ENCODE results near the gene FMO5.

Gene FMO5

DNA sequence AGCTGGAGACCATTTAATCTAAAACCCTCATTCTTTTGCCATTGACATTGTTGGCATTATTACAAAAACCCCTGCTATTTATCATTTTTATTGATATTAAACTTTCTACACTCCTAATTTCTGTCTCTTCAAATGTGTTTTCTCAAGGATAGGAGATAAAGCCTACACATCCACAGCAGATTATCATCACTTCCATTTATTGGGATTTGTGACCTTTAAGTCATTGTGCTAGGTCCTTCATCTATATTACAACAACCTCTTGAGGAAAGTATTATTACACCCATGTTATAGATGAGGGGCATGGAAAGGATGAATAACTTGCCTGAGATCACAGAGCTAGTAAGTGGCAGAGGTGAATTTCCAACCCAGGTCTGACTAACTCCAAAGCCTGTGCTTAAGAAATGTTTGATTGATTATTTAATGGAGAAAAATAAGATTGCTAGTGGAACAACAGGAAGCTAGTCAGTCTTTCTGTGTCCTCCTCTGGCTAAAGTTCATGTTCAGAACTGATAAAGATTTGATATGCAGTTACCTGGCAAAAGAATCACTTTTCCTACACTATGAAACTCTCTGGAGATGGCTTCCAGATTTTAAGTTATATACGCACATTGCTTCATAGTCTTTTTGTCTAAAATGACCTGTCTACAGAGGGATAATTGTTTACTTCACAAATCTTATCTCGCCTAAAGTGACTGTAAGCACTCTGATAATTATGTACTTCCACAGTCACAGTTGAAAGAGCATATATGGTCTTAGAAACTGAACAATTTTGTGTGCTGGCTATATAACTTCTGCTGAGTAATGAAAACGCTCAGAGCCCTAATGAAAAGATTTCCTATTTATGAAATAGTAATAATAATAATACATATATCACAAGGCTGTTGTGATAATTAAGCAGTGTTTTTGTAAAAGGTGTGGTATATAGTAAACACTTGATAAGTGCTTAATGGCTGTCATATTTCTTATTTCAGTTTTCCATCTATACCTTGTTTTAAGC lies 15.0 kb downstream of the FMO5 start:
- no peaks in the 10 kb centered on the region for H3K36me3 ChIP-seq (ENCODE audit: insufficient read depth, low read length)
- H2AFZ ChIP-seq (ENCODE audit: low read depth, low read length), result no peak overlapping the region; the same call in 1 of the 2 replicates
- H3K79me2 ChIP-seq (ENCODE audit: insufficient read depth, low read length), result no peaks in the 10 kb centered on the region
- H4K20me1 ChIP-seq (ENCODE audit: insufficient read depth, low read length), result no peaks in the 10 kb centered on the region
- ATAC-seq (ENCODE audit: insufficient read depth, low read depth) (no peak), DNase-seq (no peak)
- no peaks in the 10 kb centered on the region for H3K9me3 ChIP-seq (ENCODE audit: insufficient read depth, low read length, severe bottlenecking)
- H3K4me2 ChIP-seq (ENCODE audit: insufficient read depth, low read length), result no peak overlapping the region
- no peak for TF ChIP-seq EZH2 (IDR thresholded peaks at IDR 0.05; ENCODE audit: borderline replicate concordance, low read depth, low read length, severe bottlenecking)
- TF ChIP-seq, protein P1, sequence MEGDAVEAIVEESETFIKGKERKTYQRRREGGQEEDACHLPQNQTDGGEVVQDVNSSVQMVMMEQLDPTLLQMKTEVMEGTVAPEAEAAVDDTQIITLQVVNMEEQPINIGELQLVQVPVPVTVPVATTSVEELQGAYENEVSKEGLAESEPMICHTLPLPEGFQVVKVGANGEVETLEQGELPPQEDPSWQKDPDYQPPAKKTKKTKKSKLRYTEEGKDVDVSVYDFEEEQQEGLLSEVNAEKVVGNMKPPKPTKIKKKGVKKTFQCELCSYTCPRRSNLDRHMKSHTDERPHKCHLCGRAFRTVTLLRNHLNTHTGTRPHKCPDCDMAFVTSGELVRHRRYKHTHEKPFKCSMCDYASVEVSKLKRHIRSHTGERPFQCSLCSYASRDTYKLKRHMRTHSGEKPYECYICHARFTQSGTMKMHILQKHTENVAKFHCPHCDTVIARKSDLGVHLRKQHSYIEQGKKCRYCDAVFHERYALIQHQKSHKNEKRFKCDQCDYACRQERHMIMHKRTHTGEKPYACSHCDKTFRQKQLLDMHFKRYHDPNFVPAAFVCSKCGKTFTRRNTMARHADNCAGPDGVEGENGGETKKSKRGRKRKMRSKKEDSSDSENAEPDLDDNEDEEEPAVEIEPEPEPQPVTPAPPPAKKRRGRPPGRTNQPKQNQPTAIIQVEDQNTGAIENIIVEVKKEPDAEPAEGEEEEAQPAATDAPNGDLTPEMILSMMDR (IDR thresholded peaks at IDR 0.05; ENCODE audit: borderline replicate concordance, extremely low read depth, low read length, poor library complexity, severe bottlenecking), result no peak
- H3K27me3 ChIP-seq (ENCODE audit: insufficient read depth, low read length, poor library complexity), result no peaks in the 10 kb centered on the region
- no peak overlapping the region for H3K9ac ChIP-seq (ENCODE audit: low read depth, low read length)
- no peaks in the 10 kb centered on the region for H3K4me1 ChIP-seq (ENCODE audit: insufficient read depth, low read length)
- no peak overlapping the region for H3K27ac ChIP-seq (ENCODE audit: low read length)
- H3K4me3 ChIP-seq (ENCODE audit: low read depth in 1 of 2, low read length in 2 of 2), result no peak overlapping the region

DNA sequence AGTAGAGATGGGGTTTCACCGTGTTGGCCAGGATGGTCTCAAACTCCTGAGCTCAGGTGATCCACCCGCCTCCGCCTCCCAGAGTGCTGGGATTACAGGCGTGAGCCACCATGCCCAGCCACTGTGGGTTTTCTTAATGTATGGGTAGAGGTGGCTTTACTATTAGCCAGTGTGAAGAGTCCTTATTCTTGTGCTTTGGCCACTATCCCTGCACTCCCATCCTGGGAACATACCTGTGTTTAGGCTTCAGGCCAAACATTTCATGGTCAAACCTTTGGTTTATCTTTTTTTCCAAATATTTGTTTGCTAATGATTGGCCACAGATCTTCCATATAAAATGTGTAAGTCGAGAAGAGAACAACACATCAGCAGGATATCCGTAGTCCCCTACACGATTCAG lies 16.5 kb downstream of the FMO5 start:
- no peak overlapping the region for H3K4me3 ChIP-seq (ENCODE audit: low read depth in 1 of 2, low read length in 2 of 2)
- H3K9ac ChIP-seq (ENCODE audit: low read depth, low read length), result no peak overlapping the region
- no peak overlapping the region for H2AFZ ChIP-seq (ENCODE audit: low read depth, low read length)
- H3K36me3 ChIP-seq (ENCODE audit: insufficient read depth, low read length), result no peaks in the 10 kb centered on the region
- no peak for DNase-seq
- no peak overlapping the region for H3K4me2 ChIP-seq (ENCODE audit: insufficient read depth, low read length)
- ATAC-seq (ENCODE audit: insufficient read depth, low read depth), result no peak
- H3K4me1 ChIP-seq (ENCODE audit: insufficient read depth, low read length), result no peaks in the 10 kb centered on the region
- H3K27me3 ChIP-seq (ENCODE audit: insufficient read depth, low read length, poor library complexity), result no peaks in the 10 kb centered on the region
- no peaks in the 10 kb centered on the region for H3K79me2 ChIP-seq (ENCODE audit: insufficient read depth, low read length)
- H3K27ac ChIP-seq (ENCODE audit: low read length), result no peak overlapping the region
- no peak for TF ChIP-seq EZH2 (IDR thresholded peaks at IDR 0.05; ENCODE audit: borderline replicate concordance, low read depth, low read length, severe bottlenecking)
- TF ChIP-seq, protein P1 (IDR thresholded peaks at IDR 0.05; ENCODE audit: borderline replicate concordance, extremely low read depth, low read length, poor library complexity, severe bottlenecking), result no peak
- no peaks in the 10 kb centered on the region for H3K9me3 ChIP-seq (ENCODE audit: insufficient read depth, low read length, severe bottlenecking)
- H4K20me1 ChIP-seq (ENCODE audit: insufficient read depth, low read length), result no peaks in the 10 kb centered on the region

DNA sequence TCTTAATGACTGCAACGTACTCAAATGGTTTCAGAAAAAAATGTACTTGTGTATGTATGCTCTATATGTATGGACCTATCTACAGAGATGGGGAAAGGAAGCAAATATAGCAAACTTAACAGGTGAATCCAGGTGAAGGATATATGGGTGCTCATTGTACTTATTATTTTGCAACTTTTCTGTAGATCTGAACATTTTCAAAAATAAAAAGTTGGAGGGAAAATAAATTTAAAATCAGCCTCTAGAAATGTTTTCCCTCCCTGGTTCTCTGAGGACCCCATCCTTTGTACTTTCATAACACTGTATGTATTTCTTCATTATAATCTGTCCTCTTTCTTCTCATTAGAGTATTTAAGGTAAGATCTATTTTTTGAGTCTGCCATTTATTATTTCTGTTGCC lies 17.9 kb downstream of the FMO5 start:
- Histone ChIP-seq H3K9me3 (ENCODE audit: insufficient read depth, low read length, severe bottlenecking) (no peaks in the 10 kb centered on the region), H3K4me3 (ENCODE audit: low read depth in 1 of 2, low read length in 2 of 2) (no peak overlapping the region), H4K20me1 (ENCODE audit: insufficient read depth, low read length) (no peaks in the 10 kb centered on the region), H3K27ac (ENCODE audit: low read length) (no peak overlapping the region), H3K9ac (ENCODE audit: low read depth, low read length) (no peak overlapping the region), H3K79me2 (ENCODE audit: insufficient read depth, low read length) (no peaks in the 10 kb centered on the region), H3K36me3 (ENCODE audit: insufficient read depth, low read length) (no peaks in the 10 kb centered on the region), H2AFZ (ENCODE audit: low read depth, low read length) (no peak overlapping the region), H3K27me3 (ENCODE audit: insufficient read depth, low read length, poor library complexity) (no peaks in the 10 kb centered on the region), H3K4me2 (ENCODE audit: insufficient read depth, low read length) (no peak overlapping the region), H3K4me1 (ENCODE audit: insufficient read depth, low read length) (no peaks in the 10 kb centered on the region)
- DNase-seq, result no peak
- TF ChIP-seq, protein P1 (IDR thresholded peaks at IDR 0.05; ENCODE audit: borderline replicate concordance, extremely low read depth, low read length, poor library complexity, severe bottlenecking), result no peak
- no peak for TF ChIP-seq EZH2 (IDR thresholded peaks at IDR 0.05; ENCODE audit: borderline replicate concordance, low read depth, low read length, severe bottlenecking)
- ATAC-seq (ENCODE audit: insufficient read depth, low read depth), result no peak

Measured in DND-41 (cell line).